Ovary (tissue), 3 donors: Measurements from ENCODE around the gene C4orf50.

Source experiments
- CTCF ChIP-seq, 3 donors: fragments of 450-650 bp in 2 of 3; fragments of 200-600 bp in 1 of 3; IDR thresholded peaks; one replicate each; pipeline versions ENCODE4 v1.5.1 to v1.8.0; 2016 to 2022; ENCODE audit warnings: antibody characterized with exemption in 3 of 3, mild to moderate bottlenecking in 1 of 3
- POLR2A ChIP-seq: fragments of 450-650 bp; IDR thresholded peaks from one replicate; pipeline ENCODE4 v1.6.1; 2017; ENCODE audit warnings: antibody characterized with exemption, mild to moderate bottlenecking, moderate library complexity
- donor health status: DM: no; HTN: no; CAD: no.

DNA sequence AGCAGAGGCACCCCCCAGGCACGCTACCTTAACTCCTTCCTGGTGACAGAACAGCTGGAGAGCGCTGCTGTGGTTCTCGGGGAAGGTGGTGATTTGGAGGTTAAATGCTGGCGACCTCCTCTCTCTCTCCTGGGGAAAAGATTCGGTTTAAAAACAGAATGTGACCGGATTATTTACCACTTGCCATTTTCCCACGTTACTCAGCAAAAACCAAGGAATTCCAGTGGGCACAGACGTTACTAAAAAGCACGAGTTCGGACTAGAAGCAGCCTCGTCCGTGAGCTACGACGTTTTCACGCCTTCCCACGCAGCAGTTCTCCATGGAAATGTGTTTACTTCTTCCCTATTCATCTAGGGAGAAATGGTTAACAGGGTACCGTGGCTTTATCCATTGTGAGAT is 32.3 kb upstream of the C4orf50 start:
- TF ChIP-seq CTCF (IDR thresholded peaks at IDR 0.05), result no peak
- TF ChIP-seq POLR2A, result no peak
